ENCODE data around the gene SLC6A11. TPM values are rescaled to one million over a fixed set of nuclear protein-coding genes. Genes with fewer than 3 reads are reported as not detected.

SLC6A11 gene
- polyA plus RNA-seq, 2 of the 4 experiments (the other 2 are of a cell fraction), result 0.03 TPM

DNA sequence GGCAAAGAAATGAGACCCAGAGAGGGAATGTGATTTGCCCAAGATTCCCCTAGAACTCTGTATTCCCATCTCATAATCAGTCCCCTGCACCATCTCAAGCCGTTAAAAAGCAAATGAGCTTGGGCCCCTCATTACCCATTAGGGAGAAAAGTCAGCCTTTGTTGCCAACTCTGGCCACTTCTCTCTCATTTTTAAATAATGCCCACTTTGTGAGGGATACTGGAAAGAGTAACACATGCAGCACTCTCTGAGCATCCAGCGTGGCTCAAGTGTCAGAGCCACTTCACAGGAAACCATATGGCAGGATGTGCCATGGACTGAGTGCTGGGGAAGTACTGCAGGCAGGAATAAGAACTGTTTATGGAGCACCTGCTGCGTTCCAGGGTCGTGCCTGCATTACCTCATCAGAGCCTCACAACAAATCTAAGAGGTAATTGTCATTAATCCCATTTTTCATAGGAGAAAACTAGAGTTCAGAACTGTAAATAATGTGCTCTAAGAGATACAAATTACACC lies 126.7 kb downstream of the SLC6A11 start:
- ChIA-PET CTCF (interaction anchor here (0.6 to 7.4 kb wide), 8 partner anchors 14 to 184 kb away, joined by 3 to 164 read pairs (median 4); no protein-coding TSS in a partner anchor), POLR2A (no interaction called here)
- DNase-seq (ENCODE audit: low read depth in 1 of 2, low spot score in 1 of 2) (no peak), ATAC-seq (no peak), FAIRE-seq (no peak)
- Histone ChIP-seq H3K4me2 (no peak overlapping the region), H3K27ac (no peak overlapping the region), H3K9me3 (peaks cover 9% of the 10 kb centered on the region; the same call in 2 of the 3 replicates), H3K4me3 (no peak overlapping the region), H3K4me1 (no peaks in the 10 kb centered on the region)
- WGBS (ENCODE audit: missing lambda C conversion rate), result 12% methylated on average over 4 of the region's 4 CpGs
- no peak for TF ChIP-seq ZFP36 (IDR thresholded peaks at IDR 0.05; ENCODE audit: borderline replicate concordance, partially characterized antibody)
- TF ChIP-seq NR3C1 (IDR thresholded peaks at IDR 0.05), result no peak
- TF ChIP-seq, protein P1, sequence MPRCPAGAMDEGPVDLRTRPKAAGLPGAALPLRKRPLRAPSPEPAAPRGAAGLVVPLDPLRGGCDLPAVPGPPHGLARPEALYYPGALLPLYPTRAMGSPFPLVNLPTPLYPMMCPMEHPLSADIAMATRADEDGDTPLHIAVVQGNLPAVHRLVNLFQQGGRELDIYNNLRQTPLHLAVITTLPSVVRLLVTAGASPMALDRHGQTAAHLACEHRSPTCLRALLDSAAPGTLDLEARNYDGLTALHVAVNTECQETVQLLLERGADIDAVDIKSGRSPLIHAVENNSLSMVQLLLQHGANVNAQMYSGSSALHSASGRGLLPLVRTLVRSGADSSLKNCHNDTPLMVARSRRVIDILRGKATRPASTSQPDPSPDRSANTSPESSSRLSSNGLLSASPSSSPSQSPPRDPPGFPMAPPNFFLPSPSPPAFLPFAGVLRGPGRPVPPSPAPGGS (IDR thresholded peaks at IDR 0.05), result no peak
- TF ChIP-seq RFX5 (IDR thresholded peaks at IDR 0.05), result no peak
- TF ChIP-seq BHLHE40 (IDR thresholded peaks at IDR 0.05; ENCODE audit: low read depth, low read length), result no peak
- TF ChIP-seq, protein P2, sequence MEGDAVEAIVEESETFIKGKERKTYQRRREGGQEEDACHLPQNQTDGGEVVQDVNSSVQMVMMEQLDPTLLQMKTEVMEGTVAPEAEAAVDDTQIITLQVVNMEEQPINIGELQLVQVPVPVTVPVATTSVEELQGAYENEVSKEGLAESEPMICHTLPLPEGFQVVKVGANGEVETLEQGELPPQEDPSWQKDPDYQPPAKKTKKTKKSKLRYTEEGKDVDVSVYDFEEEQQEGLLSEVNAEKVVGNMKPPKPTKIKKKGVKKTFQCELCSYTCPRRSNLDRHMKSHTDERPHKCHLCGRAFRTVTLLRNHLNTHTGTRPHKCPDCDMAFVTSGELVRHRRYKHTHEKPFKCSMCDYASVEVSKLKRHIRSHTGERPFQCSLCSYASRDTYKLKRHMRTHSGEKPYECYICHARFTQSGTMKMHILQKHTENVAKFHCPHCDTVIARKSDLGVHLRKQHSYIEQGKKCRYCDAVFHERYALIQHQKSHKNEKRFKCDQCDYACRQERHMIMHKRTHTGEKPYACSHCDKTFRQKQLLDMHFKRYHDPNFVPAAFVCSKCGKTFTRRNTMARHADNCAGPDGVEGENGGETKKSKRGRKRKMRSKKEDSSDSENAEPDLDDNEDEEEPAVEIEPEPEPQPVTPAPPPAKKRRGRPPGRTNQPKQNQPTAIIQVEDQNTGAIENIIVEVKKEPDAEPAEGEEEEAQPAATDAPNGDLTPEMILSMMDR (IDR thresholded peaks at IDR 0.05), result no peak
- no peak for TF ChIP-seq FOSB (CRISPR knock-in tag; IDR thresholded peaks at IDR 0.05)
- no peak for TF ChIP-seq HOXB13 (CRISPR knock-in tag; IDR thresholded peaks at IDR 0.05; ENCODE audit: low read depth)
- TF ChIP-seq HOXA7 (CRISPR knock-in tag; IDR thresholded peaks at IDR 0.05), result no peak

GRCh38 chr3:10944866-10945265 lies 128.8 kb downstream of the SLC6A11 start:
- H3K9me3 ChIP-seq, result peaks cover 9% of the 10 kb centered on the region; the same call in 2 of the 3 replicates
- TF ChIP-seq, protein P1 (IDR thresholded peaks at IDR 0.05), result no peak
- TF ChIP-seq FOXS1 (CRISPR knock-in tag; IDR thresholded peaks at IDR 0.05), result no peak
- TF ChIP-seq BHLHE40 (IDR thresholded peaks at IDR 0.05; ENCODE audit: low read depth, low read length), result no peak
- no peak for TF ChIP-seq MAZ (IDR thresholded peaks at IDR 0.05; ENCODE audit: borderline replicate concordance, low read depth, low read length)
- TF ChIP-seq ESRRA (IDR thresholded peaks at IDR 0.05; ENCODE audit: borderline replicate concordance, low read length), result no peak
- no peak for TF ChIP-seq POLR2AphosphoS2 (conservative IDR thresholded peaks at IDR 0.05; ENCODE audit: low read length)
- TF ChIP-seq PBX3 (IDR thresholded peaks at IDR 0.05), result no peak
- TF ChIP-seq EHMT2 (IDR thresholded peaks at IDR 0.05; ENCODE audit: low read depth), result no peak
- ChIA-PET POLR2A (no interaction called here), CTCF (interaction anchor here (0.7 to 7.4 kb wide), 22 partner anchors 8 to 1817 kb away, joined by 3 to 164 read pairs (median 5); no protein-coding TSS in a partner anchor)
- no peaks in the 10 kb centered on the region for H3K4me1 ChIP-seq
- no peak overlapping the region for H3K4me3 ChIP-seq
- ATAC-seq (no peak), FAIRE-seq (no peak), DNase-seq (ENCODE audit: low read depth in 1 of 2, low spot score in 1 of 2) (no peak)
- no peak overlapping the region for H3K27ac ChIP-seq
- WGBS (ENCODE audit: missing lambda C conversion rate), result 66% methylated on average over 8 of the region's 8 CpGs
- H3K4me2 ChIP-seq, result no peak overlapping the region

- Histone ChIP-seq H3K9me3 (peaks cover 9% of the 10 kb centered on the region; the same call in 2 of the 3 replicates), H3K27ac (no peak overlapping the region), H3K4me1 (no peaks in the 10 kb centered on the region), H3K4me3 (no peak overlapping the region), H3K4me2 (no peak overlapping the region)
- ATAC-seq (peak; percentile 81 to 96), DNase-seq (ENCODE audit: low read depth in 1 of 2, low spot score in 1 of 2) (peak; percentile 53 to 75), FAIRE-seq (no peak)
- POLR2A ChIA-PET, result no interaction called here
- 38% methylated on average over 7 of the region's 8 CpGs for WGBS (ENCODE audit: missing lambda C conversion rate)
- CTCF ChIA-PET, result interaction anchor here (0.6 to 7.4 kb wide), 34 partner anchors 9 to 1818 kb away, joined by 3 to 164 read pairs (median 4); no protein-coding TSS in a partner anchor
- TF ChIP-seq, protein P2 (IDR thresholded peaks at IDR 0.05), result peak; percentile 65
- TF ChIP-seq, protein P3, sequence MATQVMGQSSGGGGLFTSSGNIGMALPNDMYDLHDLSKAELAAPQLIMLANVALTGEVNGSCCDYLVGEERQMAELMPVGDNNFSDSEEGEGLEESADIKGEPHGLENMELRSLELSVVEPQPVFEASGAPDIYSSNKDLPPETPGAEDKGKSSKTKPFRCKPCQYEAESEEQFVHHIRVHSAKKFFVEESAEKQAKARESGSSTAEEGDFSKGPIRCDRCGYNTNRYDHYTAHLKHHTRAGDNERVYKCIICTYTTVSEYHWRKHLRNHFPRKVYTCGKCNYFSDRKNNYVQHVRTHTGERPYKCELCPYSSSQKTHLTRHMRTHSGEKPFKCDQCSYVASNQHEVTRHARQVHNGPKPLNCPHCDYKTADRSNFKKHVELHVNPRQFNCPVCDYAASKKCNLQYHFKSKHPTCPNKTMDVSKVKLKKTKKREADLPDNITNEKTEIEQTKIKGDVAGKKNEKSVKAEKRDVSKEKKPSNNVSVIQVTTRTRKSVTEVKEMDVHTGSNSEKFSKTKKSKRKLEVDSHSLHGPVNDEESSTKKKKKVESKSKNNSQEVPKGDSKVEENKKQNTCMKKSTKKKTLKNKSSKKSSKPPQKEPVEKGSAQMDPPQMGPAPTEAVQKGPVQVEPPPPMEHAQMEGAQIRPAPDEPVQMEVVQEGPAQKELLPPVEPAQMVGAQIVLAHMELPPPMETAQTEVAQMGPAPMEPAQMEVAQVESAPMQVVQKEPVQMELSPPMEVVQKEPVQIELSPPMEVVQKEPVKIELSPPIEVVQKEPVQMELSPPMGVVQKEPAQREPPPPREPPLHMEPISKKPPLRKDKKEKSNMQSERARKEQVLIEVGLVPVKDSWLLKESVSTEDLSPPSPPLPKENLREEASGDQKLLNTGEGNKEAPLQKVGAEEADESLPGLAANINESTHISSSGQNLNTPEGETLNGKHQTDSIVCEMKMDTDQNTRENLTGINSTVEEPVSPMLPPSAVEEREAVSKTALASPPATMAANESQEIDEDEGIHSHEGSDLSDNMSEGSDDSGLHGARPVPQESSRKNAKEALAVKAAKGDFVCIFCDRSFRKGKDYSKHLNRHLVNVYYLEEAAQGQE (IDR thresholded peaks at IDR 0.05), result no peak
- TF ChIP-seq HOXA7 (CRISPR knock-in tag; IDR thresholded peaks at IDR 0.05) (no peak), PHF8 (IDR thresholded peaks at IDR 0.05; ENCODE audit: borderline replicate concordance, low read depth) (no peak), RAD21 (conservative IDR thresholded peaks at IDR 0.05 in 1 of 2, IDR thresholded peaks at IDR 0.05 in 1 of 2) (peak; percentile 63 to 74), SMC3 (IDR thresholded peaks at IDR 0.05) (peak; percentile 79)
Measured at GRCh38 chr3:10945683-10946287, 129.8 kb downstream of the SLC6A11 start.
